DOHH2 (cell line): ENCODE measurements around the gene DNASE1L2.
A peak's percentile ranks its signal among the peaks of the same experiment; 100 is the strongest.

Source experiments
- H3F3A ChIP-seq: fragments of 200-600 bp; sonication (generic), shearing (Covaris generic); 2 replicates; pipeline ENCODE4 v1.6.0; 2016; ENCODE audit warnings: antibody characterized with exemption, mild to moderate bottlenecking; ENCODE audit not compliant: control insufficient read depth, insufficient read depth
- H3K27ac ChIP-seq: fragments of 200-600 bp; sonication (generic); 2 replicates; pipeline ENCODE4 v1.5.1; 2014; ENCODE audit warnings: low read depth, mild to moderate bottlenecking, low read length, moderate library complexity
- H3K27me3 ChIP-seq: fragments of 200-600 bp; sonication (generic); 2 replicates; pipeline ENCODE4 v1.6.1; 2014; ENCODE audit warnings: mild to moderate bottlenecking, low read length, mixed read lengths; ENCODE audit not compliant: control insufficient read depth
- H3K36me3 ChIP-seq: fragments of 200-600 bp; sonication (generic); 2 replicates; pipeline ENCODE4 v1.6.1; 2014; ENCODE audit warnings: mild to moderate bottlenecking, low read length, moderate library complexity, mixed read lengths; ENCODE audit not compliant: control insufficient read depth
- H3K4me1 ChIP-seq: fragments of 200-600 bp; sonication (generic); 2 replicates; pipeline ENCODE4 v1.6.1; 2014; ENCODE audit warnings: mild to moderate bottlenecking, low read length, mixed read lengths; ENCODE audit not compliant: control insufficient read depth
- H3K4me2 ChIP-seq: fragments of 200-600 bp; sonication (generic); 2 replicates; pipeline ENCODE4 v1.6.0; 2014; ENCODE audit warnings: mild to moderate bottlenecking, low read length, moderate library complexity
- H3K4me3 ChIP-seq: fragments of 200-600 bp; sonication (generic); 2 replicates; pipeline ENCODE4 v1.5.1; 2014; ENCODE audit warnings: mild to moderate bottlenecking, low read length, mixed read lengths
- H3K79me2 ChIP-seq: fragments of 200-600 bp; sonication (generic); 2 replicates; pipeline ENCODE4 v1.6.1; 2014; ENCODE audit warnings: mild to moderate bottlenecking, low read length, mixed read lengths; ENCODE audit not compliant: control insufficient read depth
- H3K9me2 ChIP-seq: fragments of 200-600 bp; sonication (generic); replicated peaks from 2 replicates; pipeline ENCODE4 v1.6.1; 2014; ENCODE audit warnings: mild to moderate bottlenecking, low read length, mixed read lengths; ENCODE audit not compliant: control insufficient read depth
- H3K9me3 ChIP-seq: fragments of 200-600 bp; sonication (generic); 2 replicates; pipeline ENCODE4 v1.6.1; 2014; ENCODE audit warnings: antibody characterized with exemption, low read length, mixed read lengths; ENCODE audit not compliant: control insufficient read depth, insufficient read depth
- H4K20me1 ChIP-seq: fragments of 200-600 bp; sonication (generic); 2 replicates; pipeline ENCODE4 v1.6.0; 2014; ENCODE audit warnings: low read depth, mild to moderate bottlenecking, antibody characterized with exemption, low read length, moderate library complexity; ENCODE audit not compliant: control insufficient read depth, insufficient read depth
- EZH2phosphoT487 ChIP-seq: fragments of 200-600 bp; sonication (generic); IDR thresholded peaks from 2 replicates; pipeline ENCODE4 v1.6.1; 2017; ENCODE audit warnings: borderline replicate concordance, mild to moderate bottlenecking, antibody characterized with exemption, low read length, moderate library complexity, mixed read lengths
- TF ChIP-seq, protein P1 (sequence below): fragments of 200-600 bp; sonication (generic); IDR thresholded peaks from one replicate; pipeline ENCODE4 v1.5.1; 2014; ENCODE audit warnings: antibody characterized with exemption, mild to moderate bottlenecking, low read depth, low read length; ENCODE audit not compliant: poor library complexity, severe bottlenecking

The DNASE1L2 gene

DNA sequence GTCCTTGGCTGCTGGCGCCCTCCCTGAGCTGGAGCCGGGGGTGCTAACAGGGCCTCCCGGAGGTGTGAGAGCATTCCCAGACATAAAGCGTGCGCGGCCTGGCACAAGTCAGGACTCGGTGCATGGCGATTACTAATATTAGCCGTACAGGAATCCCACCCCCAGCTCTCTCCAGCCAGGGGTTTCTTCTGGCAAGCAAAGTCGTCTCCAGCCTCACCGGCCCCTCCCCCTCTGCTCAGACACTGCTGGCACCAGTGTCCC lies 44.9 kb upstream of the DNASE1L2 start:
- Histone ChIP-seq H3K36me3 (no peaks in the 10 kb centered on the region), H3K4me3 (no peak overlapping the region), H3K9me3 (no peaks in the 10 kb centered on the region), H3K4me1 (peaks cover 10% of the 10 kb centered on the region), H3K4me2 (no peak overlapping the region), H3F3A (no peaks in the 10 kb centered on the region), H3K9me2 (no peaks in the 10 kb centered on the region), H4K20me1 (peaks cover 5% of the 10 kb centered on the region; the same call in 1 of the 2 replicates), H3K27ac (no peak overlapping the region), H3K27me3 (peaks cover 30% of the 10 kb centered on the region), H3K79me2 (no peaks in the 10 kb centered on the region)
- TF ChIP-seq EZH2phosphoT487, result no peak
- TF ChIP-seq, protein P1, sequence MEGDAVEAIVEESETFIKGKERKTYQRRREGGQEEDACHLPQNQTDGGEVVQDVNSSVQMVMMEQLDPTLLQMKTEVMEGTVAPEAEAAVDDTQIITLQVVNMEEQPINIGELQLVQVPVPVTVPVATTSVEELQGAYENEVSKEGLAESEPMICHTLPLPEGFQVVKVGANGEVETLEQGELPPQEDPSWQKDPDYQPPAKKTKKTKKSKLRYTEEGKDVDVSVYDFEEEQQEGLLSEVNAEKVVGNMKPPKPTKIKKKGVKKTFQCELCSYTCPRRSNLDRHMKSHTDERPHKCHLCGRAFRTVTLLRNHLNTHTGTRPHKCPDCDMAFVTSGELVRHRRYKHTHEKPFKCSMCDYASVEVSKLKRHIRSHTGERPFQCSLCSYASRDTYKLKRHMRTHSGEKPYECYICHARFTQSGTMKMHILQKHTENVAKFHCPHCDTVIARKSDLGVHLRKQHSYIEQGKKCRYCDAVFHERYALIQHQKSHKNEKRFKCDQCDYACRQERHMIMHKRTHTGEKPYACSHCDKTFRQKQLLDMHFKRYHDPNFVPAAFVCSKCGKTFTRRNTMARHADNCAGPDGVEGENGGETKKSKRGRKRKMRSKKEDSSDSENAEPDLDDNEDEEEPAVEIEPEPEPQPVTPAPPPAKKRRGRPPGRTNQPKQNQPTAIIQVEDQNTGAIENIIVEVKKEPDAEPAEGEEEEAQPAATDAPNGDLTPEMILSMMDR, result no peak

- H3K27me3 ChIP-seq, result peaks cover 53% of the 10 kb centered on the region
- H3K79me2 ChIP-seq, result no peaks in the 10 kb centered on the region
- TF ChIP-seq EZH2phosphoT487, result no peak
- TF ChIP-seq, protein P1, result no peak
- no peak overlapping the region for H3K4me3 ChIP-seq
- peaks cover 5% of the 10 kb centered on the region; the same call in 1 of the 2 replicates for H4K20me1 ChIP-seq
- H3K27ac ChIP-seq, result no peak overlapping the region
- no peaks in the 10 kb centered on the region for H3K36me3 ChIP-seq
- H3K4me2 ChIP-seq, result no peak overlapping the region
- H3K9me2 ChIP-seq, result no peaks in the 10 kb centered on the region
- H3F3A ChIP-seq, result no peaks in the 10 kb centered on the region
- peaks cover 10% of the 10 kb centered on the region for H3K4me1 ChIP-seq
- no peaks in the 10 kb centered on the region for H3K9me3 ChIP-seq
Measured at GRCh38 chr16:2194166-2194834, 41.9 kb upstream of the DNASE1L2 start.

DNA sequence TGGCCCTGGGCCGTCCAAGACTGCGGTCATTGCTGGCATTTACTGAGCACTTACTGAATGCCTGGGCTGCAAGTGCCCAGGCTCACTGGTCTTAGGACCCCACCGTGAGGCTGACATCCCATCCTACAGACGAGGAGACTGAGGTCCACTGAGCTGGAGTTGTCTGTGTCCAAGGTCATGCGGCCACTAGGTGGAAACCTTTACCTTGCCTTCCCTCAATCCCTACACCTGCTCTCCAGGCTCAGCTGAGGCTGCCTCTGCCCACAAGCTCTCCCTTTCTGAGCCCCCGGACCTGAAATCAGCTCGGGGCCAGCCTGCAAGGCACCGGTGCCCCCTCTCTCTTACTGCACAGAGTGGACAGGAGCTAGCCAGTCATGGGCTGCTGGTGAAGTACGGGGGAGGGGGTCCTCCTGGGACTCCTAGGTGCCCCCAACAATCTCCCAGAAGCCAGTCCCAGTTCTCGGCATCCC lies 41.4 kb upstream of the DNASE1L2 start:
- Histone ChIP-seq H3K27ac (no peak overlapping the region), H3K9me3 (no peaks in the 10 kb centered on the region), H3K27me3 (peaks cover 57% of the 10 kb centered on the region), H3K4me2 (peak overlapping the region; percentile 33), H3K9me2 (no peaks in the 10 kb centered on the region), H3K36me3 (no peaks in the 10 kb centered on the region), H3F3A (no peaks in the 10 kb centered on the region), H3K4me1 (peaks cover 10% of the 10 kb centered on the region), H3K79me2 (no peaks in the 10 kb centered on the region), H4K20me1 (peaks cover 5% of the 10 kb centered on the region; the same call in 1 of the 2 replicates), H3K4me3 (no peak overlapping the region)
- no peak; the same call in 1 of the 2 replicates for TF ChIP-seq EZH2phosphoT487
- TF ChIP-seq, protein P1, result peak; percentile 56
